Endothelial cell of umbilical vein (primary cell): Measurements from ENCODE around the gene SLC10A1. TPM values are rescaled to one million over a fixed set of nuclear protein-coding genes. Genes with fewer than 3 reads are reported as not detected.

ENCODE experiments used
- BruUV-seq: library from RNA; stranded (reverse); fragments of 400-500 nt; replicated peaks from 2 replicates; lab custom pipeline; 2021; lab: Mats Ljungman, UMichigan
- CTCF ChIA-PET: fragments of 300-600, 350-600 bp; sonication (Branson Sonifier 250); formaldehyde crosslinking; loops from one replicate; lab custom pipeline; 2021; ENCODE audit warnings: antibody characterized with exemption, inconsistent platforms; lab: Charles Lee
- POLR2A ChIA-PET: fragments of 300-600, 350-600 bp; sonication (Branson Sonifier 250); formaldehyde crosslinking; loops from one replicate; lab custom pipeline; 2021; ENCODE audit warnings: antibody characterized with exemption, inconsistent platforms; lab: Charles Lee
- DNase-seq: peaks from one replicate; pipeline ENCODE4 v3.0.0-alpha.2; 2011; ENCODE audit warnings: low read depth, low spot score
- FAIRE-seq: peaks from 2 replicates; lab custom pipeline; 2011; peaks lifted over from hg19 to GRCh38; lab: Jason Lieb, UNC
- H2AFZ ChIP-seq: 2 replicates; pipeline ENCODE4 v1.6.0; 2012; ENCODE audit warnings: low read depth, low read length, control low read depth, inconsistent platforms
- H3K27ac ChIP-seq: 2 replicates; pipeline ENCODE4 v1.5.1; 2011; ENCODE audit warnings: low read depth, mild to moderate bottlenecking, control low read depth, low read length, moderate library complexity; ENCODE audit not compliant: insufficient read depth
- H3K27me3 ChIP-seq, 2 experiments: 2 replicates each; pipeline versions ENCODE4 v1.6.0 to v1.6.1; 2011; ENCODE audit warnings: low read length in 2 of 2, mixed read lengths in 1 of 2; ENCODE audit not compliant: control insufficient read depth in 2 of 2, insufficient read depth in 2 of 2
- H3K36me3 ChIP-seq, 2 experiments: 2 replicates in 1 of 2; 3 replicates in 1 of 2; pipeline ENCODE4 v1.5.1; 2011; ENCODE audit warnings: low read length in 2 of 2, mild to moderate bottlenecking in 1 of 2, moderate library complexity in 1 of 2; ENCODE audit not compliant: control insufficient read depth in 2 of 2, insufficient read depth in 2 of 2; ENCODE audit errors: extremely low read depth in 1 of 2
- H3K4me1 ChIP-seq: 3 replicates; pipeline ENCODE4 v1.5.1; 2011; ENCODE audit warnings: mild to moderate bottlenecking, low read length; ENCODE audit not compliant: control insufficient read depth, insufficient read depth; ENCODE audit errors: extremely low read depth
- H3K4me2 ChIP-seq: 2 replicates; pipeline ENCODE4 v1.6.1; 2011; ENCODE audit warnings: low read length, control low read depth, mixed read lengths; ENCODE audit not compliant: insufficient read depth
- H3K4me3 ChIP-seq, 3 experiments: fragments of 200-600 bp in 1 of 3; sonication (generic), shearing (Covaris generic) in 1 of 3; replicated peaks in 1 of 3; 2 replicates each; pipeline ENCODE4 v1.5.1; 2011 to 2016; ENCODE audit warnings: control low read depth in 3 of 3, low read length in 3 of 3, mild to moderate bottlenecking in 2 of 3, inconsistent platforms in 1 of 3, low read depth in 1 of 3, moderate library complexity in 1 of 3; ENCODE audit not compliant: insufficient read depth in 1 of 3
- H3K79me2 ChIP-seq: 2 replicates; pipeline ENCODE4 v1.6.0; 2012; ENCODE audit warnings: low read length, inconsistent platforms; ENCODE audit not compliant: control insufficient read depth, insufficient read depth
- H3K9ac ChIP-seq: replicated peaks from 2 replicates; pipeline ENCODE3; 2011; ENCODE audit warnings: low read length, control low read depth; ENCODE audit not compliant: insufficient read depth; ENCODE audit errors: extremely low read depth
- H3K9me1 ChIP-seq: replicated peaks from 3 replicates; pipeline ENCODE4 v1.6.0; 2011; ENCODE audit warnings: mild to moderate bottlenecking, low read length; ENCODE audit not compliant: control insufficient read depth, insufficient read depth; ENCODE audit errors: extremely low read depth
- H3K9me3 ChIP-seq: replicated peaks from 2 replicates; pipeline ENCODE4 v1.5.1; 2012; ENCODE audit warnings: low read length, inconsistent platforms; ENCODE audit not compliant: control insufficient read depth, insufficient read depth
- H4K20me1 ChIP-seq: replicated peaks from 2 replicates; pipeline ENCODE3; 2011; ENCODE audit warnings: mild to moderate bottlenecking, low read length; ENCODE audit not compliant: control insufficient read depth, insufficient read depth; ENCODE audit errors: extremely low read depth
- CTCF ChIP-seq, 2 donors: IDR thresholded peaks; 1 replicate in 1 of 2; 2 replicates in 1 of 2; pipeline ENCODE4 v1.5.1; 2011; ENCODE audit warnings: low read length in 2 of 2, mild to moderate bottlenecking in 2 of 2, moderate library complexity in 2 of 2, control low read depth in 1 of 2, inconsistent platforms in 1 of 2, low read depth in 1 of 2; ENCODE audit not compliant: insufficient read depth in 1 of 2; ENCODE audit errors: extremely low read depth in 1 of 2
- EZH2 ChIP-seq: IDR thresholded peaks from 2 replicates; pipeline ENCODE4 v1.6.1; 2012; ENCODE audit warnings: borderline replicate concordance, low read depth, mild to moderate bottlenecking, moderate library complexity, low read length, inconsistent platforms; ENCODE audit not compliant: severe bottlenecking
- FOS ChIP-seq: IDR thresholded peaks from 2 replicates; pipeline ENCODE4 v1.6.1; 2011; ENCODE audit warnings: mild to moderate bottlenecking, low read length, moderate library complexity, borderline replicate concordance; ENCODE audit not compliant: insufficient read depth
- GATA2 ChIP-seq: IDR thresholded peaks from 2 replicates; pipeline ENCODE4 v1.7.0; 2011; ENCODE audit warnings: low read depth, mild to moderate bottlenecking, moderate library complexity, mixed read lengths, low read length; ENCODE audit not compliant: insufficient read length, insufficient read depth
- JUN ChIP-seq: IDR thresholded peaks from 2 replicates; pipeline ENCODE4 v1.6.1; 2011; ENCODE audit warnings: borderline replicate concordance, low read depth; ENCODE audit not compliant: insufficient read length, insufficient read depth
- MAX ChIP-seq: IDR thresholded peaks from 2 replicates; pipeline ENCODE4 v1.6.1; 2011; ENCODE audit not compliant: insufficient read depth, insufficient read length
- MYC ChIP-seq: IDR thresholded peaks from one replicate; pipeline ENCODE4 v1.6.1; 2011; ENCODE audit warnings: mild to moderate bottlenecking, low read depth, low read length
- POLR2A ChIP-seq: IDR thresholded peaks from 2 replicates; pipeline ENCODE4 v1.6.1; 2012; ENCODE audit warnings: low read depth, mild to moderate bottlenecking, control low read depth, low read length
- POLR2AphosphoS5 ChIP-seq: IDR thresholded peaks from 2 replicates; pipeline ENCODE4 v1.6.1; 2012; ENCODE audit warnings: low read depth, mild to moderate bottlenecking, control low read depth, low read length, moderate library complexity; ENCODE audit not compliant: insufficient read depth
- dilution Hi-C: fragments of 300-500 bp; cut with MboI; formaldehyde crosslinking; loops from one replicate; pipeline ENCODE4 v1.15.0; 2019; ENCODE audit warnings: low sequenced_read_pairs; ENCODE audit not compliant: extremely low pct_ligation_motif_present
- intact Hi-C: fragments of 100-400 bp; cut with micrococcal nuclease; formaldehyde crosslinking; loops from one replicate; pipeline ENCODE4 v1.10.0; 2022
- polyA plus RNA-seq, 4 experiments: library from polyadenylated mRNA; depleted of rRNA in 3 of 4; stranded (reverse) in 3 of 4; unstranded in 1 of 4; fragments of >200 nt; gene quantifications; 2 replicates each; pipeline versions ENCODE4 v1.2.1 to v1.2.3, GENCODE V29; 2011 to 2012; ENCODE audit warnings: missing spikeins in 1 of 4
- total RNA-seq: library from RNA; stranded (reverse); gene quantifications from 2 replicates; pipeline ENCODE4 v1.2.3, GENCODE V29; 2021

SLC10A1 gene
- total and polyA plus RNA-seq, 2 donors (not counting 3 experiments of a cell fraction or from before 2014, with no cell fraction given) = not detected

GRCh38 chr14:69808919-69809808 is 12.1 kb upstream of the SLC10A1 start:
- DNase-seq (no peak), FAIRE-seq (no peak)
- Histone ChIP-seq H3K9me3 (no peaks in the 10 kb centered on the region), H3K4me2 (no peak overlapping the region), H2AFZ (no peak overlapping the region), H3K79me2 (no peaks in the 10 kb centered on the region), H3K9me1 (no peaks in the 10 kb centered on the region), H3K9ac (no peak overlapping the region), H3K36me3 (no peaks in the 10 kb centered on the region), H3K27me3 (peaks cover 0 to 2% of the 10 kb centered on the region in 2 experiments), H3K4me3 (no peak overlapping the region), H4K20me1 (no peaks in the 10 kb centered on the region), H3K4me1 (no peaks in the 10 kb centered on the region), H3K27ac (no peak overlapping the region)
- no TSS peak for BruUV-seq
- ChIA-PET CTCF (interaction anchor here (0.6 to 3.0 kb wide), 5 partner anchors 9 to 265 kb away, joined by 3 to 9 read pairs (median 6); no protein-coding TSS in a partner anchor), POLR2A (no interaction called here)
- dilution Hi-C loops (no loop called here), intact Hi-C loops (no loop called here)
- TF ChIP-seq EZH2 = no peak
- TF ChIP-seq MYC = no peak
- TF ChIP-seq JUN = no peak
- no peak for TF ChIP-seq FOS
- no peak for TF ChIP-seq POLR2AphosphoS5
- TF ChIP-seq MAX = no peak
- no peak for TF ChIP-seq GATA2
- no peak for TF ChIP-seq POLR2A
- no peak for TF ChIP-seq CTCF (IDR thresholded peaks at IDR 0.05; ENCODE audit: extremely low read depth in 1 of 2, insufficient read depth in 1 of 2, low read depth in 1 of 2, low read length in 2 of 2)
